Skeletal muscle tissue (tissue), 2 donors: Measurements from ENCODE around the gene GATA6. TPM values are rescaled to one million over a fixed set of nuclear protein-coding genes. Genes with fewer than 3 reads are reported as not detected.

Source experiments
- small RNA-seq: library from RNA; depleted of rRNA; stranded (forward); fragments of <200 nt; gene quantifications from one replicate; pipeline ENCODE3, GENCODE V24; 2014
- total RNA-seq: library from RNA; depleted of rRNA; stranded (reverse); fragments of >200 nt; gene quantifications from one replicate; pipeline ENCODE4 v1.2.3, GENCODE V29; 2014

Gene GATA6
- total RNA-seq, 1 donor from 2014 or later = 2.6 TPM

Small RNAs within 50 kb of the gene (small RNA-seq; reads per million reads assigned to genes)
- not detected for gene RNU6-702P
- gene RNU6ATAC20P = not detected

Other genes starting within 250 kb of the GATA6 start
- not detected for gene CTAGE1, start 248.3 kb downstream of the GATA6 start, total RNA-seq